Measurements from ENCODE around the gene SDE2.
"Not testable (repeated sequence)": the region's sequence is repeated elsewhere in the genome, so short reads cannot be mapped to it uniquely, and the experiment has no call there.

The SDE2 gene

GRCh38 chr1:225974454-225974853 lies 24.7 kb downstream of the SDE2 start:
- no peak for DNase-seq

GRCh38 chr1:225973158-225973557 lies 26.0 kb downstream of the SDE2 start:
- no peak for DNase-seq

- DNase-seq = no peak
These were observed 26.6 kb downstream of the SDE2 start for GRCh38 chr1:225972344-225973152.

- not testable (repeated sequence) for DNase-seq
These were observed 28.5 kb downstream of the SDE2 start for GRCh38 chr1:225970592-225971157.

- not testable (repeated sequence) for DNase-seq
These were observed 29.4 kb downstream of the SDE2 start for GRCh38 chr1:225969751-225970150.

- DNase-seq = no peak
These were observed 33.9 kb downstream of the SDE2 start for GRCh38 chr1:225965231-225965630.

GRCh38 chr1:225963735-225964530 lies 35.2 kb downstream of the SDE2 start:
- no peak for DNase-seq

GRCh38 chr1:225962440-225962975 lies 36.6 kb downstream of the SDE2 start:
- peak; percentile 55 for DNase-seq

GRCh38 chr1:225961659-225962439 lies 37.3 kb downstream of the SDE2 start:
- DNase-seq = no peak

- DNase-seq = no peak
These were observed 41.1 kb downstream of the SDE2 start for GRCh38 chr1:225958041-225958440.

- no peak for DNase-seq
These were observed 44.4 kb downstream of the SDE2 start for GRCh38 chr1:225954753-225955152.

GRCh38 chr1:225953315-225953714 lies 45.8 kb downstream of the SDE2 start:
- DNase-seq = no peak

- DNase-seq = no peak
These were observed 48.1 kb downstream of the SDE2 start for GRCh38 chr1:225950905-225951497.

- DNase-seq = no peak
These were observed 50.1 kb downstream of the SDE2 start for GRCh38 chr1:225949041-225949440.

GRCh38 chr1:225946803-225947202 lies 52.3 kb downstream of the SDE2 start:
- no peak for DNase-seq

- DNase-seq = no peak
These were observed 53.0 kb downstream of the SDE2 start for GRCh38 chr1:225946082-225946620.

GRCh38 chr1:225945564-225945963 lies 53.6 kb downstream of the SDE2 start:
- DNase-seq = no peak

GRCh38 chr1:225944951-225945350 lies 54.2 kb downstream of the SDE2 start:
- no peak for DNase-seq

- DNase-seq = no peak
These were observed 54.8 kb downstream of the SDE2 start for GRCh38 chr1:225944387-225944786.

- no peak for DNase-seq
These were observed 55.6 kb downstream of the SDE2 start for GRCh38 chr1:225943582-225943981.

- no peak for DNase-seq
These were observed 56.6 kb downstream of the SDE2 start for GRCh38 chr1:225942574-225942973.

GRCh38 chr1:225941942-225942222 lies 57.3 kb downstream of the SDE2 start:
- DNase-seq = no peak
